Vein endothelial cell (primary cell): ENCODE data around the gene HLA-DRB5. TPM values are rescaled to one million over a fixed set of nuclear protein-coding genes. Genes with fewer than 3 reads are reported as not detected.

Source experiments
- small RNA-seq: library from RNA; depleted of rRNA; stranded (forward); fragments of <200 nt; gene quantifications from one replicate; pipeline ENCODE3, GENCODE V24; 2012
- total RNA-seq: library from RNA; depleted of rRNA; stranded (reverse); fragments of >200 nt; gene quantifications from 2 replicates; pipeline ENCODE4 v1.2.3, GENCODE V29; 2012

Gene HLA-DRB5
- 0.33 TPM in 1 of 2 replicates, not detected in the other for total RNA-seq

GRCh38 chr6:32529697-32530430 is at the start of gene HLA-DRB5:
TSS of gene HLA-DRB5 (minus strand) at chr6:32530287. CDS start at chr6:32530224, 63 bp downstream.

Small RNA genes lying within 50 kb of the gene (small RNA-seq; reads per million reads assigned to genes)
- gene RNU1-61P, result 0.08 reads per million

Other genes starting within 250 kb of the HLA-DRB5 start
- not detected in 2 replicates for gene TSBP1, start 158.4 kb downstream of the HLA-DRB5 start, total RNA-seq
- not detected in 2 replicates for gene BTNL2, start 123.1 kb downstream of the HLA-DRB5 start, total RNA-seq
- not detected in 2 replicates for gene HLA-DRA, start 90.4 kb downstream of the HLA-DRB5 start, total RNA-seq
- 0.10 and 1.3 TPM in 2 replicates for gene HLA-DRB1, start 59.6 kb upstream of the HLA-DRB5 start, total RNA-seq
- gene HLA-DQA1, start 107.1 kb upstream of the HLA-DRB5 start, total RNA-seq, result not detected in 2 replicates
- not detected in 2 replicates for gene HLA-DQB1, start 136.4 kb upstream of the HLA-DRB5 start, total RNA-seq
- 0.19 TPM in 1 of 2 replicates, not detected in the other for gene HLA-DQA2, start 211.1 kb upstream of the HLA-DRB5 start, total RNA-seq
- not detected in 2 replicates for gene HLA-DQB2, start 233.2 kb upstream of the HLA-DRB5 start, total RNA-seq